ENCODE data around the gene MTMR11.

DNA sequence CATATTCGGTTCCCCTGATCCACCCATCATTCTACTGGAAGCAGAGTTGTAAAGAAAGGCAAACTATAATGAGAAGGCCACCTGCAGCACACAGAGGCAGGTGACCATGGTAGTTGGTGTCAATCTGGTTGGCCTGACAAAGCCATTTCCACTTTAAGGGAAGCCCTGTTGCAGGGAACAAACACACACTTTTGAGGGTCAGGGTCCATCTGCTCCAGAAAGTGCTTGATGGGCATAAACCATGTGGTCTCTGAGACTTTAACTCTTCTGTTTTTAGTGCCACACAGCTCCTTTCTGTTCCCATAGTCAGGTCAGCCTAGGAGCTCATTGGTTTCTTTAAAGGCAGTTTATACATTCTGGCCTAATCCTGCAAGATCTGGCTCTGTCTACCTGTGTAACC is 54.8 kb downstream of the MTMR11 start:
- TF ChIP-seq TARDBP (IDR thresholded peaks at IDR 0.05) (no peak), SP1 (IDR thresholded peaks at IDR 0.05) (no peak), FOXA1 (IDR thresholded peaks at IDR 0.05) (no peak), ZNF384 (IDR thresholded peaks at IDR 0.05) (no peak), BHLHE40 (IDR thresholded peaks at IDR 0.05; ENCODE audit: borderline replicate concordance) (no peak), NFRKB (IDR thresholded peaks at IDR 0.05) (no peak), FOXK2 (IDR thresholded peaks at IDR 0.05) (no peak), ELF4 (IDR thresholded peaks at IDR 0.05) (no peak), HDGF (IDR thresholded peaks at IDR 0.05; ENCODE audit: borderline replicate concordance) (no peak), CTBP1 (IDR thresholded peaks at IDR 0.05; ENCODE audit: borderline replicate concordance) (no peak)
